Hepatocyte (in vitro differentiated cells): Measurements from ENCODE around the gene PTPRO.

ENCODE experiments used
- EZH2 ChIP-seq: fragments of 200-600 bp; sonication (generic); IDR thresholded peaks from 2 replicates; pipeline ENCODE4 v1.6.1; 2016; ENCODE audit warnings: antibody characterized with exemption, mild to moderate bottlenecking, borderline replicate concordance
- EZH2phosphoT487 ChIP-seq: fragments of 200-600 bp; sonication (generic); IDR thresholded peaks from one replicate; pipeline ENCODE4 v1.6.1; 2018; ENCODE audit warnings: antibody characterized with exemption, mild to moderate bottlenecking, low read depth, moderate library complexity; ENCODE audit not compliant: unreplicated experiment, severe bottlenecking
- TF ChIP-seq, protein P1 (sequence below): fragments of 200-600 bp; sonication (generic); IDR thresholded peaks from 2 replicates; pipeline ENCODE4 v1.5.1; 2016; ENCODE audit warnings: antibody characterized with exemption, mild to moderate bottlenecking; ENCODE audit not compliant: poor library complexity

DNA sequence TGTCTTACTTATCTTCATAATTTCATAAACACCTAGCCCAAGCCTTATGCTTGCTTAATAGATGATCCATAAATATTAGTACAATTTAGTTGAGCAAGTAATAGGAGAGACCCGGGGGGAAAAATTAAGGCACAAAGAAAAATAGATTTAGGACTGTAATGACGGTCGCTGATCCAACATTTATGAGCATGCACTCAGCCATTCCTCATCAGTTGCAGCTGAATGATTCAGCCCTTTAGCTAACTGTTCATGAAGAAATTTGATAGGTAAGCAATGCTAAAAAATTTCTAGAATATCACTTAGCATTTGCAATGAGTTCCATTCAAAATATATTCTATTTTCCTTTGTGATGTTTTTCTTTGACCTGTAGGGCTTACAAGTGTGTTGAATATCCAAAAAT, 163.2 kb downstream of the PTPRO start:
- TF ChIP-seq, protein P1, sequence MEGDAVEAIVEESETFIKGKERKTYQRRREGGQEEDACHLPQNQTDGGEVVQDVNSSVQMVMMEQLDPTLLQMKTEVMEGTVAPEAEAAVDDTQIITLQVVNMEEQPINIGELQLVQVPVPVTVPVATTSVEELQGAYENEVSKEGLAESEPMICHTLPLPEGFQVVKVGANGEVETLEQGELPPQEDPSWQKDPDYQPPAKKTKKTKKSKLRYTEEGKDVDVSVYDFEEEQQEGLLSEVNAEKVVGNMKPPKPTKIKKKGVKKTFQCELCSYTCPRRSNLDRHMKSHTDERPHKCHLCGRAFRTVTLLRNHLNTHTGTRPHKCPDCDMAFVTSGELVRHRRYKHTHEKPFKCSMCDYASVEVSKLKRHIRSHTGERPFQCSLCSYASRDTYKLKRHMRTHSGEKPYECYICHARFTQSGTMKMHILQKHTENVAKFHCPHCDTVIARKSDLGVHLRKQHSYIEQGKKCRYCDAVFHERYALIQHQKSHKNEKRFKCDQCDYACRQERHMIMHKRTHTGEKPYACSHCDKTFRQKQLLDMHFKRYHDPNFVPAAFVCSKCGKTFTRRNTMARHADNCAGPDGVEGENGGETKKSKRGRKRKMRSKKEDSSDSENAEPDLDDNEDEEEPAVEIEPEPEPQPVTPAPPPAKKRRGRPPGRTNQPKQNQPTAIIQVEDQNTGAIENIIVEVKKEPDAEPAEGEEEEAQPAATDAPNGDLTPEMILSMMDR = no peak
- no peak for TF ChIP-seq EZH2
- no peak for TF ChIP-seq EZH2phosphoT487
